Gastroesophageal sphincter (tissue), 3 donors: ENCODE data around the gene TOX2.

Source experiments
- EP300 ChIP-seq: sonication (generic); formaldehyde crosslinking; IDR thresholded peaks from one replicate; pipeline ENCODE4 v1.6.1; 2017; ENCODE audit warnings: antibody characterized with exemption, mild to moderate bottlenecking
- POLR2A ChIP-seq, 2 donors: fragments of 450-650 bp; IDR thresholded peaks; one replicate each; pipeline ENCODE4 v1.6.1; 2017; ENCODE audit warnings: antibody characterized with exemption in 2 of 2, mild to moderate bottlenecking in 2 of 2, moderate library complexity in 1 of 2
- POLR2AphosphoS5 ChIP-seq: sonication (generic); formaldehyde crosslinking; IDR thresholded peaks from one replicate; pipeline ENCODE4 v1.6.1; 2017; ENCODE audit warnings: antibody characterized with exemption
- TF ChIP-seq, protein P1 (sequence below), 4 experiments: fragments of 200-600 bp in 2 of 4; fragments of 450-650 bp in 2 of 4; sonication (generic) in 1 of 4; IDR thresholded peaks; one replicate each; pipeline ENCODE4 v1.5.1; 2017 to 2019; ENCODE audit warnings: antibody characterized with exemption in 4 of 4, mild to moderate bottlenecking in 2 of 4, moderate library complexity in 2 of 4

GRCh38 chr20:43914311-43915210 lies at the start of gene TOX2:
- TF ChIP-seq, protein P1, sequence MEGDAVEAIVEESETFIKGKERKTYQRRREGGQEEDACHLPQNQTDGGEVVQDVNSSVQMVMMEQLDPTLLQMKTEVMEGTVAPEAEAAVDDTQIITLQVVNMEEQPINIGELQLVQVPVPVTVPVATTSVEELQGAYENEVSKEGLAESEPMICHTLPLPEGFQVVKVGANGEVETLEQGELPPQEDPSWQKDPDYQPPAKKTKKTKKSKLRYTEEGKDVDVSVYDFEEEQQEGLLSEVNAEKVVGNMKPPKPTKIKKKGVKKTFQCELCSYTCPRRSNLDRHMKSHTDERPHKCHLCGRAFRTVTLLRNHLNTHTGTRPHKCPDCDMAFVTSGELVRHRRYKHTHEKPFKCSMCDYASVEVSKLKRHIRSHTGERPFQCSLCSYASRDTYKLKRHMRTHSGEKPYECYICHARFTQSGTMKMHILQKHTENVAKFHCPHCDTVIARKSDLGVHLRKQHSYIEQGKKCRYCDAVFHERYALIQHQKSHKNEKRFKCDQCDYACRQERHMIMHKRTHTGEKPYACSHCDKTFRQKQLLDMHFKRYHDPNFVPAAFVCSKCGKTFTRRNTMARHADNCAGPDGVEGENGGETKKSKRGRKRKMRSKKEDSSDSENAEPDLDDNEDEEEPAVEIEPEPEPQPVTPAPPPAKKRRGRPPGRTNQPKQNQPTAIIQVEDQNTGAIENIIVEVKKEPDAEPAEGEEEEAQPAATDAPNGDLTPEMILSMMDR (IDR thresholded peaks at IDR 0.05) = no peak
- TF ChIP-seq POLR2A (IDR thresholded peaks at IDR 0.05) (peak in 1 of 2 donors; percentile 40), EP300 (no peak), POLR2AphosphoS5 (no peak)
